ENCODE results near the gene FOXP1. TPM values are rescaled to one million over a fixed set of nuclear protein-coding genes. Genes with fewer than 3 reads are reported as not detected.

Gene FOXP1
- total and polyA plus RNA-seq, 2 experiments from 2014 or later, result 76.8 to 99.8 TPM

DNA sequence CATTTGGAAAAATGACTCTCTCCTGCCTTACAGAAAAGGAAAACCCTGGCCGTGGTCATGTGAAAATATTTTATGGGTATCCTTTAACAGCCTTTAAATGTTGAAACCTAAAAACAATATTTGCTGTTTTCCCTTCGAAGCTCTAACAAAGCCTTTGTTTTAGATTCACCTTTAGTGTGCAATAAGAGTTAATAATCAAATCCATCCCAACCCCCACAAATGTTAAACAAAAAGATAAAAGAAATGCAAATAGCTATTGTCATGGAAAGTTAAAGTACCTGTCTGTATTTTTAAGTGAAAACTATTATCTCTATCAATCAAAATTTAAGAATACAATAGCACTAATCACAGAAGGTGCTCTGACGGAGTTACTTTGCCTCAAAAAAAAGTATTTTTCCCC is 279.3 kb downstream of the FOXP1 start:
- Histone ChIP-seq H3K9me3 (ENCODE audit: low read depth) (no peaks in the 10 kb centered on the region), H3K36me3 (replicated peaks; ENCODE audit: insufficient read depth, low read depth) (no peaks in the 10 kb centered on the region), H3K4me3 (peak overlapping the region; percentile 9), H3K9me2 (replicated peaks; ENCODE audit: insufficient read depth) (no peaks in the 10 kb centered on the region), H2AFZ (no peak overlapping the region), H3K4me2 (peak overlapping the region; percentile 77), H3K27ac (peak overlapping the region; percentile 93), H3K27me3 (no peaks in the 10 kb centered on the region), H3K79me2 (peaks cover 70% of the 10 kb centered on the region), H3K4me1 (ENCODE audit: insufficient read depth) (peaks cover 42% of the 10 kb centered on the region), H4K20me1 (ENCODE audit: insufficient read depth, poor library complexity, severe bottlenecking) (no peaks in the 10 kb centered on the region)
- no peak for TF ChIP-seq EZH2phosphoT487 (IDR thresholded peaks at IDR 0.05; ENCODE audit: low read depth, severe bottlenecking, unreplicated experiment)
- no peak for TF ChIP-seq EZH2 (IDR thresholded peaks at IDR 0.05; ENCODE audit: borderline replicate concordance)
- TF ChIP-seq, protein P1, sequence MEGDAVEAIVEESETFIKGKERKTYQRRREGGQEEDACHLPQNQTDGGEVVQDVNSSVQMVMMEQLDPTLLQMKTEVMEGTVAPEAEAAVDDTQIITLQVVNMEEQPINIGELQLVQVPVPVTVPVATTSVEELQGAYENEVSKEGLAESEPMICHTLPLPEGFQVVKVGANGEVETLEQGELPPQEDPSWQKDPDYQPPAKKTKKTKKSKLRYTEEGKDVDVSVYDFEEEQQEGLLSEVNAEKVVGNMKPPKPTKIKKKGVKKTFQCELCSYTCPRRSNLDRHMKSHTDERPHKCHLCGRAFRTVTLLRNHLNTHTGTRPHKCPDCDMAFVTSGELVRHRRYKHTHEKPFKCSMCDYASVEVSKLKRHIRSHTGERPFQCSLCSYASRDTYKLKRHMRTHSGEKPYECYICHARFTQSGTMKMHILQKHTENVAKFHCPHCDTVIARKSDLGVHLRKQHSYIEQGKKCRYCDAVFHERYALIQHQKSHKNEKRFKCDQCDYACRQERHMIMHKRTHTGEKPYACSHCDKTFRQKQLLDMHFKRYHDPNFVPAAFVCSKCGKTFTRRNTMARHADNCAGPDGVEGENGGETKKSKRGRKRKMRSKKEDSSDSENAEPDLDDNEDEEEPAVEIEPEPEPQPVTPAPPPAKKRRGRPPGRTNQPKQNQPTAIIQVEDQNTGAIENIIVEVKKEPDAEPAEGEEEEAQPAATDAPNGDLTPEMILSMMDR (IDR thresholded peaks at IDR 0.05; ENCODE audit: poor library complexity), result no peak
- DNase-seq (ENCODE audit: low spot score), result no peak
- 33% methylated on average over 3 of the region's 3 CpGs for WGBS (ENCODE audit: low lambda C conversion rate, missing lambda C conversion rate)

DNA sequence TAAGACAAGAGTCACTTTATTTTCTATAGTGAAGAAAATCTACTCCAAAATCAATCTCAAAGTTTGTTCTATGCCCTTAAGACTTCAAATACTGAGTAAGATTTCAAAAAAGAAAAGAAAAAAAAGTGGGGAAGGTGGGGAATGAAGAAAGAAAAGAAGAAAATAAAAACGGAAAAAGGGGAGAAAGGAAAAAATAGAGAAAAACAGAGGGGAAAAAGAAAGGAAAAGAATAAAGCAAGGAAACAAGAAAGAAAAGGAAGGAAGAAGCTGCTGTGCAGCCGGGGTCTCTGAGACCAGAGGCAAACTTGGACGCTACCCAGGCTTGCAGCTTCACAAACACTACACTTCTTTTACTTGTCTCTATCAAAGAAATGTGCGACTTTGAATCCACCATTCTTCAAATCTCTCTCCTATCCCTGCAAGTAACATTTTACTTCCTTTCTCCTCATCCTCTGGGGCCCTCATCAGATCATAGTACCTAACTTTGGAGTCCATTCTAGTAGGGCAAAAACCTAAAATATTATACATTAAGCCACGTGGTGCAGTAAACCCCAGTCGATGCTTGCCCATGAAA is 279.8 kb downstream of the FOXP1 start:
- no peak overlapping the region for H2AFZ ChIP-seq
- peaks cover 42% of the 10 kb centered on the region for H3K4me1 ChIP-seq (ENCODE audit: insufficient read depth)
- no peaks in the 10 kb centered on the region for H3K27me3 ChIP-seq
- TF ChIP-seq, protein P1 (IDR thresholded peaks at IDR 0.05; ENCODE audit: poor library complexity), result no peak
- no peak for TF ChIP-seq EZH2phosphoT487 (IDR thresholded peaks at IDR 0.05; ENCODE audit: low read depth, severe bottlenecking, unreplicated experiment)
- no peak for TF ChIP-seq EZH2 (IDR thresholded peaks at IDR 0.05; ENCODE audit: borderline replicate concordance)
- H3K27ac ChIP-seq, result peak overlapping the region; percentile 93
- no peaks in the 10 kb centered on the region for H3K9me3 ChIP-seq (ENCODE audit: low read depth)
- peak overlapping the region; percentile 77 for H3K4me2 ChIP-seq
- H3K9me2 ChIP-seq (replicated peaks; ENCODE audit: insufficient read depth), result no peaks in the 10 kb centered on the region
- H3K36me3 ChIP-seq (replicated peaks; ENCODE audit: insufficient read depth, low read depth), result no peaks in the 10 kb centered on the region
- no peaks in the 10 kb centered on the region for H4K20me1 ChIP-seq (ENCODE audit: insufficient read depth, poor library complexity, severe bottlenecking)
- WGBS (ENCODE audit: low lambda C conversion rate, missing lambda C conversion rate), result 18% methylated on average over 6 of the region's 6 CpGs
- peaks cover 71% of the 10 kb centered on the region for H3K79me2 ChIP-seq
- no peak for DNase-seq (ENCODE audit: low spot score)
- peak overlapping the region; percentile 9 for H3K4me3 ChIP-seq

DNA sequence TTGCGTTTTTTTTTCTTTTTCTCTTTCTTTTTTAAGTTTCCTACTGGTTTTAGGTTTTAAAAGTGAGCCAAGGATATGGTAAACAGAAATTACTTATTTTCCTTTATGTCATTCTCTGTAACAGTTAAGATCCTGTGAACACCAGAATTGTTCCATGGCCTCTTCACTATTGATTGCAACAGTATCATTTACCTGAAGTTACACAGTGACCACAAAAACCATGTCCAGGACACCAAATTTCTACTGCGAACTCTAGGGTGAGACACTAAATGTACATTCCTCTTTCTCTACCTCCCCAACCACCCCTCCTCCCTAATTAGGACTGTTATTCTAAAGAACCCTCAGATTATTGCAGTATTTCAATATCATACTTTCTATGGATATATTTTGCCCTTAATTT is 280.9 kb downstream of the FOXP1 start:
- H3K36me3 ChIP-seq (replicated peaks; ENCODE audit: insufficient read depth, low read depth), result no peaks in the 10 kb centered on the region
- H3K9me3 ChIP-seq (ENCODE audit: low read depth), result no peaks in the 10 kb centered on the region
- H3K9me2 ChIP-seq (replicated peaks; ENCODE audit: insufficient read depth), result no peaks in the 10 kb centered on the region
- peak overlapping the region; percentile 93 for H3K27ac ChIP-seq
- no peak overlapping the region for H3K4me3 ChIP-seq
- peaks cover 42% of the 10 kb centered on the region for H3K4me1 ChIP-seq (ENCODE audit: insufficient read depth)
- H2AFZ ChIP-seq, result no peak overlapping the region
- WGBS (ENCODE audit: low lambda C conversion rate, missing lambda C conversion rate), result 68% methylated on average over 2 of the region's 2 CpGs
- H3K4me2 ChIP-seq, result peak overlapping the region; percentile 77
- no peaks in the 10 kb centered on the region for H4K20me1 ChIP-seq (ENCODE audit: insufficient read depth, poor library complexity, severe bottlenecking)
- H3K79me2 ChIP-seq, result peaks cover 75% of the 10 kb centered on the region
- DNase-seq (ENCODE audit: low spot score), result no peak
- TF ChIP-seq EZH2 (IDR thresholded peaks at IDR 0.05; ENCODE audit: borderline replicate concordance), result no peak
- H3K27me3 ChIP-seq, result no peaks in the 10 kb centered on the region

DNA sequence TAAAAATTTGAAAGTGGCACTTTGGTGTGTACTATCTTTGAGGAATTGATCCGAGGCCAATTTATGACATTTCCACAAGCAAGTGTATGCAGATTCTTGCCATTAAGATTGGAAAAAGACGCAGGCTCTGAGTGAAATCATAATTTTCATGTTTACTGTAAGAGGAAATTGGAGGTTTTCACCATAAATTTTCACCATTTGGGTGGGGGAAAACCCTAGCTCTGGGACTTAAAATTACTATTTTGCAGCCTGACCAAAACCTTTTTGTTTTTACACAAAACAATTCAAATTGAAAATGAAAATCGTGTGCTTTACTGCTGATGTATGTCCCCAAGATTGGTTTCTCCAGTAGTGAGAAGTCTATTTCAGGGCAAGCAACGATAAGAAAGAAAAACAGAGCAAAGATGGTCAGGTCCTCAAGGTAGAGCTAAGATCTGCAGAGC is 282.6 kb downstream of the FOXP1 start:
- no peaks in the 10 kb centered on the region for H4K20me1 ChIP-seq (ENCODE audit: insufficient read depth, poor library complexity, severe bottlenecking)
- H3K36me3 ChIP-seq (replicated peaks; ENCODE audit: insufficient read depth, low read depth), result no peaks in the 10 kb centered on the region
- no peaks in the 10 kb centered on the region for H3K9me3 ChIP-seq (ENCODE audit: low read depth)
- H3K9me2 ChIP-seq (replicated peaks; ENCODE audit: insufficient read depth), result no peaks in the 10 kb centered on the region
- peak overlapping the region; percentile 77 for H3K4me2 ChIP-seq
- WGBS (ENCODE audit: low lambda C conversion rate, missing lambda C conversion rate), result 69% methylated on average over 4 of the region's 4 CpGs
- TF ChIP-seq EZH2 (IDR thresholded peaks at IDR 0.05; ENCODE audit: borderline replicate concordance), result no peak
- TF ChIP-seq, protein P1 (IDR thresholded peaks at IDR 0.05; ENCODE audit: poor library complexity), result no peak
- TF ChIP-seq EZH2phosphoT487 (IDR thresholded peaks at IDR 0.05; ENCODE audit: low read depth, severe bottlenecking, unreplicated experiment), result no peak
- peaks cover 32% of the 10 kb centered on the region for H3K4me1 ChIP-seq (ENCODE audit: insufficient read depth)
- no peak for DNase-seq (ENCODE audit: low spot score)
- H3K27me3 ChIP-seq, result no peaks in the 10 kb centered on the region
- H3K79me2 ChIP-seq, result peaks cover 79% of the 10 kb centered on the region
- H3K27ac ChIP-seq, result peak overlapping the region; percentile 4
- no peak overlapping the region for H2AFZ ChIP-seq
- H3K4me3 ChIP-seq, result no peak overlapping the region
